K562 (cell line): ENCODE measurements around the gene CENPP. TPM values are rescaled to one million over a fixed set of nuclear protein-coding genes. Genes with fewer than 3 reads are reported as not detected.
A peak's percentile ranks its signal among the peaks of the same experiment; 100 is the strongest.

Experiments used
- ATAC-seq: fragments of 200-7000 bp; cut with Tn5 transposase; 3 replicates; pipeline ENCODE4 v1.9.1; 2020; ENCODE audit warnings: moderate library complexity
- BruUV-seq: library from RNA; stranded (reverse); fragments of 400-500 nt; replicated peaks from 2 replicates; lab custom pipeline; 2021; lab: Mats Ljungman, UMichigan
- CTCF ChIA-PET: fragments of 300-600 bp; formaldehyde crosslinking; extraction: SDS; loops from one replicate; lab custom pipeline; 2021; ENCODE audit warnings: low intra/inter-chr PET ratio; lab: Yijun Ruan, JAX
- POLR2A ChIA-PET: fragments of 300-600, 350-650 bp; sonication (Branson Sonifier 250); formaldehyde crosslinking; extraction: SDS; loops from one replicate; lab custom pipeline; 2021; ENCODE audit warnings: antibody characterized with exemption, inconsistent platforms; lab: Yijun Ruan, JAX
- DNase-seq, 4 experiments: peaks; one replicate each; pipeline versions ENCODE4 v3.0.0 to v3.0.0-alpha.2; 2011 to 2018; ENCODE audit warnings: low spot score in 3 of 4, mixed read lengths in 3 of 4; ENCODE audit errors: extremely low read depth in 1 of 4
- FAIRE-seq: peaks from 2 replicates; lab custom pipeline; 2011; peaks lifted over from hg19 to GRCh38; lab: Jason Lieb, UNC
- H2AFZ ChIP-seq: 2 replicates; pipeline ENCODE4 v1.6.0; 2011; ENCODE audit warnings: low read depth, low read length, control low read depth, inconsistent platforms
- H3K27ac ChIP-seq: fragments of 200-600 bp; 3 replicates; pipeline ENCODE4 v1.8.0; 2011; ENCODE audit warnings: low read depth, mild to moderate bottlenecking, control low read depth, inconsistent platforms, low read length, moderate library complexity, mixed read lengths; ENCODE audit errors: extremely low read depth
- H3K27me3 ChIP-seq, 2 experiments: fragments of 300-600 bp in 1 of 2; 2 replicates in 1 of 2; 3 replicates in 1 of 2; pipeline versions ENCODE4 v1.6.0 to v1.8.0; 2011; ENCODE audit warnings: inconsistent platforms in 2 of 2, low read length in 2 of 2, mild to moderate bottlenecking in 1 of 2, mixed read lengths in 1 of 2, moderate library complexity in 1 of 2; ENCODE audit not compliant: control insufficient read depth in 2 of 2, insufficient read depth in 2 of 2
- H3K36me3 ChIP-seq: fragments of 300-600 bp; 3 replicates; pipeline ENCODE4 v1.8.0; 2011; ENCODE audit warnings: mild to moderate bottlenecking, low read length, inconsistent platforms; ENCODE audit not compliant: control insufficient read depth, insufficient read depth
- H3K4me1 ChIP-seq, 2 experiments: fragments of 200-600 bp in 1 of 2; replicated peaks in 1 of 2; 2 replicates in 1 of 2; 3 replicates in 1 of 2; pipeline versions ENCODE4 v1.5.1 to v1.8.0; 2011; ENCODE audit warnings: inconsistent platforms in 2 of 2, low read length in 2 of 2, mild to moderate bottlenecking in 1 of 2, mixed read lengths in 1 of 2, moderate library complexity in 1 of 2; ENCODE audit not compliant: control insufficient read depth in 2 of 2, insufficient read depth in 2 of 2
- H3K4me2 ChIP-seq: 2 replicates; pipeline ENCODE4 v1.6.1; 2011; ENCODE audit warnings: low read length, control low read depth, inconsistent platforms, mixed read lengths; ENCODE audit not compliant: insufficient read depth
- H3K4me3 ChIP-seq: fragments of 200-600 bp; sonication (generic), shearing (Covaris generic); 2 replicates; pipeline ENCODE4 v1.5.1; 2016; ENCODE audit warnings: control low read depth, inconsistent platforms
- H3K79me2 ChIP-seq: fragments of 200-600 bp; 3 replicates; pipeline ENCODE4 v1.8.0; 2011; ENCODE audit warnings: low read length, inconsistent platforms; ENCODE audit not compliant: control insufficient read depth, insufficient read depth
- H3K9ac ChIP-seq, 2 experiments: 2 replicates each; pipeline versions ENCODE4 v1.6.0 to v1.6.1; 2011; ENCODE audit warnings: low read depth in 2 of 2, low read length in 2 of 2, control low read depth in 1 of 2, inconsistent platforms in 1 of 2, mild to moderate bottlenecking in 1 of 2, mixed read lengths in 1 of 2; ENCODE audit not compliant: insufficient read depth in 1 of 2
- H3K9me1 ChIP-seq: one replicate; pipeline ENCODE4 v1.6.0; 2011; ENCODE audit warnings: inconsistent platforms, mild to moderate bottlenecking, low read length, moderate library complexity; ENCODE audit not compliant: control insufficient read depth, insufficient read depth
- H3K9me3 ChIP-seq: replicated peaks from 2 replicates; pipeline ENCODE4 v1.5.1; 2011; ENCODE audit warnings: low read depth, low read length, inconsistent platforms; ENCODE audit not compliant: control insufficient read depth, insufficient read depth
- H4K20me1 ChIP-seq: replicated peaks from 2 replicates; pipeline ENCODE4 v1.6.1; 2011; ENCODE audit warnings: low read length, inconsistent platforms, mixed read lengths; ENCODE audit not compliant: control insufficient read depth, insufficient read depth
- ID3 ChIP-seq, 2 experiments: fragments of 250-450 bp in 1 of 2; fragments of 450-650 bp in 1 of 2; sonication (Bioruptor Pico) in 1 of 2; IDR thresholded peaks; 2 replicates each; pipeline versions ENCODE4 v1.6.1 to v1.8.0; 2016 to 2021; ENCODE audit warnings: mild to moderate bottlenecking in 2 of 2, moderate library complexity in 2 of 2, missing compliant biosample characterization in 1 of 2, missing genetic modification characterization in 1 of 2
- MCM7 ChIP-seq, 2 experiments: fragments of 450-650 bp; IDR thresholded peaks; 2 replicates each; pipeline ENCODE4 v1.6.1; 2016 to 2018
- MYBL2 ChIP-seq, 2 experiments: fragments of 450-650 bp in 1 of 2; sonication (generic) in 1 of 2; formaldehyde crosslinking in 1 of 2; IDR thresholded peaks; 2 replicates each; pipeline versions ENCODE4 v1.6.1 to v1.8.1; 2017 to 2022; ENCODE audit warnings: borderline replicate concordance in 1 of 2, inconsistent platforms in 1 of 2, low read depth in 1 of 2, mild to moderate bottlenecking in 1 of 2, missing genetic modification reagents in 1 of 2, moderate library complexity in 1 of 2
- NCOA6 ChIP-seq: fragments of 450-650 bp; IDR thresholded peaks from 2 replicates; pipeline ENCODE4 v1.6.1; 2017; ENCODE audit warnings: mild to moderate bottlenecking
- NR2C1 ChIP-seq, 2 experiments: fragments of 450-650 bp; IDR thresholded peaks; 2 replicates each; pipeline ENCODE4 v1.6.1; 2017; ENCODE audit warnings: mild to moderate bottlenecking in 2 of 2, antibody characterized with exemption in 1 of 2, inconsistent platforms in 1 of 2, missing compliant biosample characterization in 1 of 2, missing genetic modification characterization in 1 of 2
- RBFOX2 ChIP-seq: fragments of 200-400 bp; formaldehyde crosslinking; IDR thresholded peaks from 2 replicates; pipeline ENCODE4 v1.6.1; 2017; ENCODE audit warnings: low read depth, mild to moderate bottlenecking, low read length, moderate library complexity
- XRCC3 ChIP-seq: fragments of 450-650 bp; IDR thresholded peaks from 2 replicates; pipeline ENCODE4 v1.6.1; 2017; ENCODE audit warnings: mild to moderate bottlenecking, moderate library complexity
- ZBTB8A ChIP-seq: fragments of 450-650 bp; IDR thresholded peaks from 2 replicates; pipeline ENCODE4 v1.6.1; 2018; ENCODE audit warnings: mild to moderate bottlenecking, moderate library complexity; ENCODE audit not compliant: partially characterized antibody
- ZNF830 ChIP-seq: fragments of 250-450 bp; sonication (Bioruptor Pico); IDR thresholded peaks from 2 replicates; pipeline ENCODE4 v1.5.0; 2021; ENCODE audit warnings: mild to moderate bottlenecking
- WGBS: fragments of 100-300 bp; shearing (Covaris generic); methylation state at CpG from one replicate; pipeline ENCODE4 v1.1.6; 2016; ENCODE audit warnings: low coverage, mixed read lengths; ENCODE audit not compliant: insufficient coverage; ENCODE audit errors: missing lambda C conversion rate; 5-methylcytosine and 5-hydroxymethylcytosine counted together
- in situ Hi-C: fragments of 300-500 bp; cut with MboI; formaldehyde crosslinking; loops from 4 replicates; pipeline ENCODE4 v1.15.0; 2018; ENCODE audit warnings: inconsistent platforms, mixed read lengths
- intact Hi-C: fragments of 100-400 bp; cut with micrococcal nuclease; formaldehyde crosslinking; loops from 2 replicates; pipeline ENCODE4 v1.14.2; 2022
- polyA plus RNA-seq, 8 experiments: library from polyadenylated mRNA; depleted of rRNA in 4 of 8; stranded (reverse) in 5 of 8; unstranded in 3 of 8; fragments of >200 nt; fragmentation: Nextera tagmentation in 2 of 8; fragmentation: Illumina TruSeq in 1 of 8; extraction: Ambion mirVana in 2 of 8; extraction: Trizol in 1 of 8; gene quantifications; 2 replicates each; pipeline versions ENCODE4 v1.2.1 to v1.2.3, GENCODE V29; 2011 to 2014; ENCODE audit warnings: inconsistent platforms in 1 of 8, missing spikeins in 1 of 8
- total RNA-seq, 7 experiments: library from RNA; depleted of rRNA in 6 of 7; stranded (reverse); fragments of >200 nt in 6 of 7; fragmentation: Illumina TruSeq in 2 of 7; extraction: Trizol in 2 of 7; gene quantifications; 2 replicates each; pipeline versions ENCODE4 v1.2.1 to v1.2.3, GENCODE V29; 2011 to 2021; ENCODE audit warnings: low replicate concordance in 1 of 7
- TF ChIP-seq, protein P1 (sequence below), 2 experiments: IDR thresholded peaks; 2 replicates each; pipeline ENCODE4 v1.6.1; 2011; ENCODE audit warnings: borderline replicate concordance in 1 of 2, control low read depth in 1 of 2, low read depth in 1 of 2, low read length in 1 of 2, mild to moderate bottlenecking in 1 of 2, mixed read lengths in 1 of 2, moderate library complexity in 1 of 2; ENCODE audit not compliant: insufficient read depth in 1 of 2, insufficient read length in 1 of 2, poor library complexity in 1 of 2, severe bottlenecking in 1 of 2; ENCODE audit errors: extremely low read depth in 1 of 2
- TF ChIP-seq, protein P2 (sequence below): fragments of 450-650 bp; IDR thresholded peaks from 2 replicates; pipeline ENCODE4 v1.6.1; 2016
- TF ChIP-seq, protein P3 (sequence below): sonication (generic); formaldehyde crosslinking; IDR thresholded peaks from 2 replicates; pipeline ENCODE4 v1.8.0; 2023; ENCODE audit warnings: mild to moderate bottlenecking, missing genetic modification reagents

CENPP gene
- total and polyA plus RNA-seq, 9 of the 15 experiments (the other 6 are each of a cell fraction or from before 2014, with no cell fraction given) = 8.0 to 28.5 (median 17.9) TPM

- intact Hi-C loops (loop anchor here (2.0 kb wide), 1 partner anchor 32 kb away; the partner anchor contains the start of genes CENPP and NOL8), in situ Hi-C loops (no loop called here)
- Histone ChIP-seq H3K4me2 (peak overlapping the region; percentile 100), H3K9ac (peak overlapping the region; percentile 96 to 100), H3K36me3 (peaks cover 69% of the 10 kb centered on the region), H3K27me3 (no peaks in the 10 kb centered on the region), H3K4me3 (peak overlapping the region; percentile 70), H3K9me3 (no peaks in the 10 kb centered on the region), H3K79me2 (peaks cover 86% of the 10 kb centered on the region), H3K9me1 (peaks cover 4% of the 10 kb centered on the region), H3K4me1 (peaks cover 7 to 23% of the 10 kb centered on the region in 2 experiments), H3K27ac (peak overlapping the region; percentile 97), H4K20me1 (peaks cover 5% of the 10 kb centered on the region), H2AFZ (peak overlapping the region; percentile 80; the same call in 1 of the 2 replicates)
- peak in 1 of 4 experiments; percentile 31 for DNase-seq
- CTCF ChIA-PET = no interaction called here
- peak; percentile 1; the same call in 2 of the 3 replicates for ATAC-seq
- POLR2A ChIA-PET = interaction anchor here (0.6 to 3.7 kb wide), 9 partner anchors 10 to 1071 kb away, joined by 3 to 58 read pairs (median 3); partner anchors contain the start of genes CENPP and ECM2
- no peak for FAIRE-seq
- TSS peak; percentile 52 for BruUV-seq
- 4% methylated on average over 8 of the region's 8 CpGs for WGBS
- TF ChIP-seq ZNF830 (CRISPR knock-in tag) (no peak), RBFOX2 (peak; percentile 67), MYBL2 (IDR thresholded peaks at IDR 0.05; ENCODE audit: low read depth) (0 out of 2 replicates have a peak, but pooled peaks have one; percentile 17), MYBL2 (CRISPR knock-in tag; IDR thresholded peaks at IDR 0.05; ENCODE audit: borderline replicate concordance) (no peak), ID3 (CRISPR knock-in tag; IDR thresholded peaks at IDR 0.05) (no peak), ID3 (tag; IDR thresholded peaks at IDR 0.05) (0 out of 2 replicates have a peak, but pooled peaks have one; percentile 18), NR2C1 (IDR thresholded peaks at IDR 0.05) (peak; percentile 14; the same call in 1 of the 2 replicates), NR2C1 (tag; IDR thresholded peaks at IDR 0.05) (no peak), XRCC3 (0 out of 2 replicates have a peak, but pooled peaks have one; percentile 54), MCM7 (IDR thresholded peaks at IDR 0.05) (no peak), NCOA6 (no peak), ZBTB8A (peak; percentile 37)
- TF ChIP-seq, protein P1, sequence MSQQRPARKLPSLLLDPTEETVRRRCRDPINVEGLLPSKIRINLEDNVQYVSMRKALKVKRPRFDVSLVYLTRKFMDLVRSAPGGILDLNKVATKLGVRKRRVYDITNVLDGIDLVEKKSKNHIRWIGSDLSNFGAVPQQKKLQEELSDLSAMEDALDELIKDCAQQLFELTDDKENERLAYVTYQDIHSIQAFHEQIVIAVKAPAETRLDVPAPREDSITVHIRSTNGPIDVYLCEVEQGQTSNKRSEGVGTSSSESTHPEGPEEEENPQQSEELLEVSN (IDR thresholded peaks at IDR 0.05; ENCODE audit: borderline replicate concordance in 1 of 2, extremely low read depth in 1 of 2, insufficient read depth in 1 of 2, insufficient read length in 1 of 2, low read depth in 1 of 2, low read length in 1 of 2, poor library complexity in 1 of 2, severe bottlenecking in 1 of 2) = no peak
- TF ChIP-seq, protein P2, sequence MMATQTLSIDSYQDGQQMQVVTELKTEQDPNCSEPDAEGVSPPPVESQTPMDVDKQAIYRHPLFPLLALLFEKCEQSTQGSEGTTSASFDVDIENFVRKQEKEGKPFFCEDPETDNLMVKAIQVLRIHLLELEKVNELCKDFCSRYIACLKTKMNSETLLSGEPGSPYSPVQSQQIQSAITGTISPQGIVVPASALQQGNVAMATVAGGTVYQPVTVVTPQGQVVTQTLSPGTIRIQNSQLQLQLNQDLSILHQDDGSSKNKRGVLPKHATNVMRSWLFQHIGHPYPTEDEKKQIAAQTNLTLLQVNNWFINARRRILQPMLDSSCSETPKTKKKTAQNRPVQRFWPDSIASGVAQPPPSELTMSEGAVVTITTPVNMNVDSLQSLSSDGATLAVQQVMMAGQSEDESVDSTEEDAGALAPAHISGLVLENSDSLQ = peak; percentile 9; the same call in 1 of the 2 replicates
- TF ChIP-seq, protein P3, sequence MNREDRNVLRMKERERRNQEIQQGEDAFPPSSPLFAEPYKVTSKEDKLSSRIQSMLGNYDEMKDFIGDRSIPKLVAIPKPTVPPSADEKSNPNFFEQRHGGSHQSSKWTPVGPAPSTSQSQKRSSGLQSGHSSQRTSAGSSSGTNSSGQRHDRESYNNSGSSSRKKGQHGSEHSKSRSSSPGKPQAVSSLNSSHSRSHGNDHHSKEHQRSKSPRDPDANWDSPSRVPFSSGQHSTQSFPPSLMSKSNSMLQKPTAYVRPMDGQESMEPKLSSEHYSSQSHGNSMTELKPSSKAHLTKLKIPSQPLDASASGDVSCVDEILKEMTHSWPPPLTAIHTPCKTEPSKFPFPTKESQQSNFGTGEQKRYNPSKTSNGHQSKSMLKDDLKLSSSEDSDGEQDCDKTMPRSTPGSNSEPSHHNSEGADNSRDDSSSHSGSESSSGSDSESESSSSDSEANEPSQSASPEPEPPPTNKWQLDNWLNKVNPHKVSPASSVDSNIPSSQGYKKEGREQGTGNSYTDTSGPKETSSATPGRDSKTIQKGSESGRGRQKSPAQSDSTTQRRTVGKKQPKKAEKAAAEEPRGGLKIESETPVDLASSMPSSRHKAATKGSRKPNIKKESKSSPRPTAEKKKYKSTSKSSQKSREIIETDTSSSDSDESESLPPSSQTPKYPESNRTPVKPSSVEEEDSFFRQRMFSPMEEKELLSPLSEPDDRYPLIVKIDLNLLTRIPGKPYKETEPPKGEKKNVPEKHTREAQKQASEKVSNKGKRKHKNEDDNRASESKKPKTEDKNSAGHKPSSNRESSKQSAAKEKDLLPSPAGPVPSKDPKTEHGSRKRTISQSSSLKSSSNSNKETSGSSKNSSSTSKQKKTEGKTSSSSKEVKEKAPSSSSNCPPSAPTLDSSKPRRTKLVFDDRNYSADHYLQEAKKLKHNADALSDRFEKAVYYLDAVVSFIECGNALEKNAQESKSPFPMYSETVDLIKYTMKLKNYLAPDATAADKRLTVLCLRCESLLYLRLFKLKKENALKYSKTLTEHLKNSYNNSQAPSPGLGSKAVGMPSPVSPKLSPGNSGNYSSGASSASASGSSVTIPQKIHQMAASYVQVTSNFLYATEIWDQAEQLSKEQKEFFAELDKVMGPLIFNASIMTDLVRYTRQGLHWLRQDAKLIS (CRISPR knock-in tag) = 0 out of 2 replicates have a peak, but pooled peaks have one; percentile 23
Observed at GRCh38 chr9:92292338-92293074, 33.2 kb upstream of the CENPP start.
